ENCODE measurements around the gene CTXN1.

CTXN1 gene

DNA sequence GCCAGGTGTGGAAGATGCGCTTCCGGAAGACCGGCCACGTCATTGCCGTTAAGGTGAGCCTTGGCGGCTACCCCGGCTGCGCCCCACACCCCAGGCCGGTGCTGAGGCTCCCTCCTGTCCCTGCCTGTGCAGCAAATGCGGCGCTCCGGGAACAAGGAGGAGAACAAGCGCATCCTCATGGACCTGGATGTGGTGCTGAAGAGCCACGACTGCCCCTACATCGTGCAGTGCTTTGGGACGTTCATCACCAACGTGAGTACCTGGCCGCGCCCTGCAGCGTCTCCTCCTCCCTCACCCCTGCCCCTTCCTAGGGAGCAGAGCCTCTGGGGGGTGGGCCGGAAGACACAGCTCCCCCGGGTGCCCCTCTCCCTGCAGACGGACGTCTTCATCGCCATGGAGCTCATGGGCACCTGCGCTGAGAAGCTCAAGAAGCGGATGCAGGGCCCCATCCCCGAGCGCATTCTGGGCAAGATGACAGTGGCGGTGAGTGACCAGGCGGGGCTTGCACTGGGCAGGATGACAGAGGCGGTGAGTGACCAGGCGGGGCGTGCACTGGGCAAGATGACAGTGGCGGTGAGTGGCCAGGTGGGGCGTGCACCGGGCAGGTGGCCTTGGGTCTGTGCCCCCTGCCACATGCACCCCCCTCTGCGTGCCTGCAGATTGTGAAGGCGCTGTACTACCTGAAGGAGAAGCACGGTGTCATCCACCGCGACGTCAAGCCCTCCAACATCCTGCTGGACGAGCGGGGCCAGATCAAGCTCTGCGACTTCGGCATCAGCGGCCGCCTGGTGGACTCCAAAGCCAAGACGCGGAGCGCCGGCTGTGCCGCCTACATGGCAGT is 15.4 kb downstream of the CTXN1 start:
- DNase-seq (ENCODE audit: low read depth, low spot score): no peak
- H3K9me3 ChIP-seq (ENCODE audit: low read depth, low read length): no peaks in the 10 kb centered on the region
- peaks cover 31% of the 10 kb centered on the region; the same call in 1 of the 2 replicates for H3K36me3 ChIP-seq (ENCODE audit: insufficient read depth, low read length)
- H3K27ac ChIP-seq: no peak overlapping the region
- H3K4me3 ChIP-seq: no peak overlapping the region
- H3K9ac ChIP-seq (ENCODE audit: insufficient read length): no peak overlapping the region
- TF ChIP-seq FOXP2 (optimal IDR thresholded peaks at IDR 0.05; ENCODE audit: control extremely low read depth, extremely low read length, insufficient read depth) (no peak), EZH2 (IDR thresholded peaks at IDR 0.05) (no peak), POLR2AphosphoS5 (IDR thresholded peaks at IDR 0.05; ENCODE audit: borderline replicate concordance, low read depth, low read length) (no peak)

- TF ChIP-seq FOXP2 (optimal IDR thresholded peaks at IDR 0.05; ENCODE audit: control extremely low read depth, extremely low read length, insufficient read depth) (no peak), EZH2 (IDR thresholded peaks at IDR 0.05) (no peak)
- Histone ChIP-seq H3K9me3 (ENCODE audit: low read depth, low read length) (no peaks in the 10 kb centered on the region), H3K4me3 (no peak overlapping the region), H3K36me3 (ENCODE audit: insufficient read depth, low read length) (peaks cover 31% of the 10 kb centered on the region; the same call in 1 of the 2 replicates), H3K9ac (ENCODE audit: insufficient read length) (no peak overlapping the region), H3K27ac (no peak overlapping the region)
- DNase-seq (ENCODE audit: low read depth, low spot score): no peak
These were observed 16.4 kb downstream of the CTXN1 start for GRCh38 chr19:7909471-7910067.

DNA sequence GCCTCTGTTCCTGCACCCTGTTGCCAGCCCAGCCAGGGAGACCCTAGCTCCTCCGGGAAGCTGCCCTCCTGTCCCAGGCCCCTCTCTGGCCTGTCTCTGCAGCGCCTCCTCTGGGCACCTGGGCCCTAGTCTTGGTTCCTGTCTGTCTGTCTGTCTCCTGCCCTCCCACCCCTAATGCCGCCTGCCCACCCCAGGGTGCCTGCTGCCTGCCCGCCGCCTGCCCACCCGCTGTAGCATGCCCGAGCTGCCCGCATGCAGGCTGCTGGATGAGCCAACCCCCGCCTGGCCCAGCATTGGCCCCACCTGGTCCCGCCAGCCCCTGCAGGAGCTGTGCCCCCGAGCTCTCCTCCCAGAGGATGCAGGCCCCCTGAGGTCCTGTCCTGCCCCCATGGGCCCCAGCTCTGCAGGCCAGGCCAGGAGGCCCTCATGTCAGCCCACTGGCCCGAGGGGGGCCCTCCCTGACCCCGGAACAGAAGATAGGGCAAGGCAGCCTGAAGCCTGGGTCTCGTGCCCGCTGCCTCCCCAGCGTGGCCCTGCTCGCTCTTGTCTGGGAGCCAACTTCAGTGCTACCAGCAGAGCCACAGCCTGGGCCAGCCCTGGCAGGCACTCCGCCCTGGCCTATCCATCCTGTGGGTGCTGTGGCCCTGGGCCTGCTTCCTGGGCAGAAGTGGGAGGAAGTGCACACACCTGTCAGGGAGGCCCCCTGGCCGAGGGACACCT is 17.0 kb downstream of the CTXN1 start:
- no peak for TF ChIP-seq EZH2 (IDR thresholded peaks at IDR 0.05)
- TF ChIP-seq POLR2AphosphoS5 (IDR thresholded peaks at IDR 0.05; ENCODE audit: borderline replicate concordance, low read depth, low read length): no peak
- no peak for TF ChIP-seq FOXP2 (optimal IDR thresholded peaks at IDR 0.05; ENCODE audit: control extremely low read depth, extremely low read length, insufficient read depth)
- no peak overlapping the region for H3K27ac ChIP-seq
- no peaks in the 10 kb centered on the region for H3K9me3 ChIP-seq (ENCODE audit: low read depth, low read length)
- no peak for DNase-seq (ENCODE audit: low read depth, low spot score)
- H3K9ac ChIP-seq (ENCODE audit: insufficient read length): no peak overlapping the region
- peaks cover 31% of the 10 kb centered on the region; the same call in 1 of the 2 replicates for H3K36me3 ChIP-seq (ENCODE audit: insufficient read depth, low read length)
- H3K4me3 ChIP-seq: no peak overlapping the region

DNA sequence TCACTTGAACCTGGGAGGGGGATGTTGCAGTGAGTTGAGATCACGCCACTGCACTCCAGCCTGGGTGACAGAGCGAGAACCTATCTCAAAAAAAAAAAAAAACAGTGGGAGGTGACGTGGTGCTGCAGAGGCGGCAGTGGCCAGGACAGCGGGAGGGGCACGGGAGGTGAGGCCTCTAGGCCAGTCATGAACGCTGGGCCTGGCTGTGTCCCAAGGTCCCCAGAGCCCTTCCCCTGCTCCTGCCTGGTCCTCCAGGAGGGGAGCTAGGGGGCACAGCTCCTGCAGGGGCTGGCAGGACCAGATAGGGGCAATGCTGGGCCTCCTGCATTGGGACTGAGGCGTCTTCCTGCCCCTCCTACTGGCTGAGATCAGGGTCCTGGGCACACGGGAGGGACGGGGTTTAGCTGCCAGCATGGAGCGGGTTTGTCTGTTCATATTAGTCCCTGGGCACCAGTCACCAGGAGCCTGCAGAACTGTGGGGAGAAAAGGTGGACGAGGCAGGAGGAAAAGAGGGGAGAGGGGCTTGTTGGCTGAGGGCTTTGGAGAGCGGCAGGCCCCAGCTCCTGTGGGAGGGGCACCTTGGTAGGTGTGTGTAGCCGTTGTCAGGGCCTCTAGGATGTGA is 17.7 kb downstream of the CTXN1 start:
- DNase-seq (ENCODE audit: low read depth, low spot score): no peak
- peaks cover 31% of the 10 kb centered on the region; the same call in 1 of the 2 replicates for H3K36me3 ChIP-seq (ENCODE audit: insufficient read depth, low read length)
- TF ChIP-seq POLR2AphosphoS5 (IDR thresholded peaks at IDR 0.05; ENCODE audit: borderline replicate concordance, low read depth, low read length) (no peak), FOXP2 (optimal IDR thresholded peaks at IDR 0.05; ENCODE audit: control extremely low read depth, extremely low read length, insufficient read depth) (no peak), EZH2 (IDR thresholded peaks at IDR 0.05) (no peak)
- H3K9me3 ChIP-seq (ENCODE audit: low read depth, low read length): no peaks in the 10 kb centered on the region
- H3K4me3 ChIP-seq: no peak overlapping the region
- no peak overlapping the region for H3K9ac ChIP-seq (ENCODE audit: insufficient read length)
- H3K27ac ChIP-seq: no peak overlapping the region

DNA sequence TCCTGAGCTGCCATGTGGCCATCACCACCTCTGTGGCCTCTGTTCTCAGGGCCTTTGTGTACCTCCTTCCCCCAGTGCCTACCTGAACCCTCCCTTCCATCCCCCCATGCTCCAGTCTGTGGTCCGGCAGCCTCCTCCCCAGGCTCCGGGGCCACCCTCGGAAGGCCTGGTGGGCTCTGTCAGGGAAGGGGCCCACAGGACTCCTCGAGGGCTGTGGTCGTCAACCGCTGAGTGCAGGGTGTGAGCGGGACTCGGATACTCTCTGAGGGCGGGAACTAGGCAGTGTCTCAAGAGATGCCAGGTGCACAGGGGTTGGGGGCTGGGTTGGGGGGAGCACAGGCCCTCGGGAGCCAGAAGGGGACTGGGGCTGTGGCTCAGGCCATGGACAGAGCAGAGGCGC is 18.4 kb downstream of the CTXN1 start:
- DNase-seq (ENCODE audit: low read depth, low spot score): no peak
- peaks cover 31% of the 10 kb centered on the region; the same call in 1 of the 2 replicates for H3K36me3 ChIP-seq (ENCODE audit: insufficient read depth, low read length)
- H3K4me3 ChIP-seq: no peak overlapping the region
- TF ChIP-seq EZH2 (IDR thresholded peaks at IDR 0.05): no peak
- no peak for TF ChIP-seq FOXP2 (optimal IDR thresholded peaks at IDR 0.05; ENCODE audit: control extremely low read depth, extremely low read length, insufficient read depth)
- no peak for TF ChIP-seq POLR2AphosphoS5 (IDR thresholded peaks at IDR 0.05; ENCODE audit: borderline replicate concordance, low read depth, low read length)
- no peak overlapping the region for H3K9ac ChIP-seq (ENCODE audit: insufficient read length)
- H3K27ac ChIP-seq: no peak overlapping the region
- H3K9me3 ChIP-seq (ENCODE audit: low read depth, low read length): no peaks in the 10 kb centered on the region

DNA sequence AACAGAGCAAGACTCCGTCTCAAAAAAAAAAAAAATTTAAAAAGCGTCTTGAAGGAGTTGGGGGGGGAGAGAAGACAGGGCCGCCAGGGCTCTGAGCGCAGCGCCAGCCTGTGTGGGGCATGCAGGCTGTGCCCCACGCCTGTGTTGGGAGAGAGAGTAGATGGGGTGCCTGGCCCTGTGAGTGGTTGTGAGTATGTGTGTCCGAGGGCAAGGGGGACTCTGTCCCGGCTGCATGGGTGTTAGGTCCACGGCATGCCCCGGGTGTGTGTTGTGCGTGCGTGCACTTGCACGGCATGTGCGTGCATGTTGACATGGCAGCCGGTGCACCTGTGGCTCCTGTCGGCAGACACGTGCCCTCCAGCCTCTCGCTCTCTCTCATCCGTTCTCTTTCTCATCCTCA is 18.8 kb downstream of the CTXN1 start:
- no peaks in the 10 kb centered on the region for H3K9me3 ChIP-seq (ENCODE audit: low read depth, low read length)
- H3K27ac ChIP-seq: no peak overlapping the region
- DNase-seq (ENCODE audit: low read depth, low spot score): no peak
- no peak for TF ChIP-seq EZH2 (IDR thresholded peaks at IDR 0.05)
- no peak for TF ChIP-seq POLR2AphosphoS5 (IDR thresholded peaks at IDR 0.05; ENCODE audit: borderline replicate concordance, low read depth, low read length)
- no peak for TF ChIP-seq FOXP2 (optimal IDR thresholded peaks at IDR 0.05; ENCODE audit: control extremely low read depth, extremely low read length, insufficient read depth)
- H3K9ac ChIP-seq (ENCODE audit: insufficient read length): no peak overlapping the region
- H3K36me3 ChIP-seq (ENCODE audit: insufficient read depth, low read length): peaks cover 30% of the 10 kb centered on the region; the same call in 1 of the 2 replicates
- no peak overlapping the region for H3K4me3 ChIP-seq

DNA sequence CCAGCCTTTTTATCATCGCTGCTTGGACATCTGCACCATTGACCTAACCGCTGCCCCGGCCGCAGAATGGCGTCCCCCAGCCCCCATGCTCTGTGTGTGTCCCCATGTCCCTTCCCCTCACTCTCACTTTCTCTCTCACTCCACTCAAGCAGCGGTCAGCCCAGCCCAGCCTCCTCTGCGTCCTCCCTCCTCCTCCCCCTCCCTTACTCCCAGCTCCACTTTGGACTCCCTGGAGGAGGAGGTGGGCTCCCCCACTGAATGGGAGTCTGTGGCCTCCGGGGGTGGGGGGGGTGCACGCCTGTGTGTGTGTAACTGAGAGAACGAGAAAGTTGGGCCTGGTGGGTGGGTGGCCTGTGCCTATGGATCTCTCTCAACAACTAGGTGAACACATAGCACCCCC is 20.1 kb downstream of the CTXN1 start:
- Histone ChIP-seq H3K9me3 (ENCODE audit: low read depth, low read length) (no peaks in the 10 kb centered on the region), H3K9ac (ENCODE audit: insufficient read length) (no peak overlapping the region), H3K36me3 (ENCODE audit: insufficient read depth, low read length) (peaks cover 17% of the 10 kb centered on the region; the same call in 1 of the 2 replicates), H3K4me3 (no peak overlapping the region), H3K27ac (no peak overlapping the region)
- TF ChIP-seq POLR2AphosphoS5 (IDR thresholded peaks at IDR 0.05; ENCODE audit: borderline replicate concordance, low read depth, low read length) (no peak), EZH2 (IDR thresholded peaks at IDR 0.05) (no peak), FOXP2 (optimal IDR thresholded peaks at IDR 0.05; ENCODE audit: control extremely low read depth, extremely low read length, insufficient read depth) (no peak)
- DNase-seq (ENCODE audit: low read depth, low spot score): no peak

- Histone ChIP-seq H3K27ac (no peak overlapping the region), H3K4me3 (peak overlapping the region; percentile 87), H3K9ac (ENCODE audit: insufficient read length) (peak overlapping the region; percentile 53), H3K36me3 (ENCODE audit: insufficient read depth, low read length) (peaks cover 11% of the 10 kb centered on the region; the same call in 1 of the 2 replicates), H3K9me3 (ENCODE audit: low read depth, low read length) (no peaks in the 10 kb centered on the region)
- TF ChIP-seq FOXP2 (optimal IDR thresholded peaks at IDR 0.05; ENCODE audit: control extremely low read depth, extremely low read length, insufficient read depth) (no peak), POLR2AphosphoS5 (IDR thresholded peaks at IDR 0.05; ENCODE audit: borderline replicate concordance, low read depth, low read length) (no peak), EZH2 (IDR thresholded peaks at IDR 0.05) (no peak)
- no peak for DNase-seq (ENCODE audit: low read depth, low spot score)
These were observed 20.7 kb downstream of the CTXN1 start for GRCh38 chr19:7905268-7905667.

Measured in SK-N-MC (cell line).